ENCODE results near the gene PPP4R3A.
"Not testable (repeated sequence)": the region's sequence is repeated elsewhere in the genome, so short reads cannot be mapped to it uniquely, and the experiment has no call there.

The PPP4R3A gene

DNA sequence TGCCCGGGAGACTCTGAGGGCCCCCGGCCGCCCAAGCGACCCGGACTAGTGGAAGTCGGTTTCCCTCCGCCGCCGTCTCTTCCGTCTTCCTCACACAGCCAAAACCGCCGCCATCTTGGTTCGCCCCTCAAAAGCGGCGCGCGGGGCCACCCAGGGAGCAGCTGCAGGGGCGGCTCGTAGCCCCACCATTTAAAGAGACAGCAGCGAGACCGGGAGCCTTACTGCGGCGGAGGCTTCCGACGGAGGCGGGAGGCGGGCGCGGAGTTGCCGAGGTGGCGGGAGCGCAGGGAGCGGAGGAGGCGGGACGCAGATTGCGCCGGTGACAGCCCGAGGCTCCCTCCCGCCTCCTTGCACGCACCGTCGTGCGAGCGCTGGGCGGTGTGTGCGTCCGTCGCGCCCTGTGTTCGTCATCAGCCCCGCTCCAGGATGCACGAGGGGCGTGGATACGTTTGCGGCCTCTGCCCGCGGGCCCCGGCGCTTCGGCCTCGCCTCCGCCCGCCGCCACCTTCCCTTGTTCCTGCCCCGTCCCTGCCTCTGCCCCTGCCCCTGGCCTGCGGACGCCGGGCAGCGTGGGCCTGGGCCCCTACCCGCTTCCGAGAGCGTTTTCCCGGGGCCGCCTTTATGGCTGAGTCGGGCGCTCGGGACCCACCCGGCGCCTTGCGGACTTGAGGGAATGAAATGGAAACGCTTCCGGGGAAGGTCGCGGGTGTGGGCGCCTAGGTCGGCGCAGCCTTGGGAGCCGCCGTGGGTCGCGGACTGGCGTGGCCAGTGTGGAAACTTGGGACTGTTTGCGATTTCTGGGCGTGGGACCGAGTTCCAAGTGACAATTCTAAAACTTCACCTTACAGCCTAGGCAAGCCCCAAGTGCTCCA, at the start of gene PPP4R3A:
Gene PPP4R3A (minus strand): TSS at position 140 of the 872 bp plus-strand sequence. CDS start 663 bp downstream, outside the sequence.
- DNase-seq (ENCODE audit: low read depth): peak; percentile 92

DNA sequence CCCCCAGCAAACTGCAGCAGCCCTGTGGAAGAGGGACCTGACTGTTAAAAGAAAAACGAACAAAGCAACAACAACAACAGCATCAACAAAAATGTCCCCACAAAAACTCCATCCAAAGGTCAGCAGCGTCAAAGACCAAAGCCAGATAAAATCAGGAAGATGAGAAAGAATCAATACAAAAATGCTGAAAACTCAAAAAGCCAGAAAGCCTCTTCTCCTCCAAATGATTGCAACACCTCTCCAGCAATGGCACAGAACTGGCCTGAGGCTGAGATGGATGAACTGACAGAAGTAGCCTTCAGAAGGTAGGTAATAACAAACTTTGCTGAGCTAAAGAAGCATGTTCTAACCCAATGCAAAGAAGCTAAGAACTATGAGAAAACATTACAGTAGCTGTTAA, 45.4 kb upstream of the PPP4R3A start:
- DNase-seq (ENCODE audit: low read depth): no peak

- DNase-seq (ENCODE audit: low read depth): no peak
These were observed 44.6 kb upstream of the PPP4R3A start for GRCh38 chr14:91554535-91555332.

- DNase-seq (ENCODE audit: low read depth): no peak
These were observed 38.0 kb upstream of the PPP4R3A start for GRCh38 chr14:91548108-91548507.

GRCh38 chr14:91545946-91546716, 36.0 kb upstream of the PPP4R3A start:
- no peak for DNase-seq (ENCODE audit: low read depth)

GRCh38 chr14:91545204-91545603, 35.1 kb upstream of the PPP4R3A start:
- DNase-seq (ENCODE audit: low read depth): no peak

DNA sequence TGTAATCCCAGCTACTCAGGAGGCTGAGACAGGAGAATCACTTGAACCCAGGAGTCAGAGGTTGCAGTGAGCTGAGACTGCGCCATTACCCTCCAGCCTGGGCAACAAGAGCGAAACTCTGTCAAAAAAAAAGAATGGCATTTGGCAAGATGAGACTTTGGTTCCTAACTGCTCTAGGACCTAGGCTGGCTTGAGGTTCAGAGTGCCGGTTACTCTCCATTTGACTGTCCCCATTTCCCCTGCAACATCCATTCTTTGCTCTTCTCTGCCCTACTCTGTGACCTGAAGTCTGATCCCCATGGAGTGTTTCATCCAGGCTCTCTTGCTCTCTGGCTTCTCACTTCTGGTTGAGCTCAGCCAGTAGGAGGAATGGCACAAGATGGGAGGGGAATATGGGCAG, 26.2 kb upstream of the PPP4R3A start:
- no peak for DNase-seq (ENCODE audit: low read depth)

- not testable (repeated sequence) for DNase-seq (ENCODE audit: low read depth)
These were observed 23.9 kb upstream of the PPP4R3A start for GRCh38 chr14:91534059-91534458.

DNA sequence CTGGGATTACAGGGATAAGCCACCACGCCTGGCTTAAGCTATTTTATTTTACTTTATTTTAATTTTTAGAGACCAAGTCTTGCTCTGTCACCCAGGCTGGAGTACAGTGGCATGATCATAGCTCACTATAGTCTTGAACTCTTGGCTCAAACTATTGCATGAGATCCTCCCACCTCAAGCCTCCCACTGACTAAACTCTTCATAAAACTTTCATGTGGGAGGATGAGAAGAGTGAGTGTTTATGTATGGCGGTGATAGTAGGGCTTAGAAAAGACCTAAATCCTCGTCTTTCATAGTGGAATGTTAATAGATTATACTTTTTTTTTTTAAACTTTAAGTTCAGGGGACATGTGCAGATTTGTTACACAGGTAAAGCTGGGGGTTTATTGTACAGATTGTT, 23.5 kb upstream of the PPP4R3A start:
- no peak for DNase-seq (ENCODE audit: low read depth)

- no peak for DNase-seq (ENCODE audit: low read depth)
These were observed 13.9 kb upstream of the PPP4R3A start for GRCh38 chr14:91523972-91524371.

DNA sequence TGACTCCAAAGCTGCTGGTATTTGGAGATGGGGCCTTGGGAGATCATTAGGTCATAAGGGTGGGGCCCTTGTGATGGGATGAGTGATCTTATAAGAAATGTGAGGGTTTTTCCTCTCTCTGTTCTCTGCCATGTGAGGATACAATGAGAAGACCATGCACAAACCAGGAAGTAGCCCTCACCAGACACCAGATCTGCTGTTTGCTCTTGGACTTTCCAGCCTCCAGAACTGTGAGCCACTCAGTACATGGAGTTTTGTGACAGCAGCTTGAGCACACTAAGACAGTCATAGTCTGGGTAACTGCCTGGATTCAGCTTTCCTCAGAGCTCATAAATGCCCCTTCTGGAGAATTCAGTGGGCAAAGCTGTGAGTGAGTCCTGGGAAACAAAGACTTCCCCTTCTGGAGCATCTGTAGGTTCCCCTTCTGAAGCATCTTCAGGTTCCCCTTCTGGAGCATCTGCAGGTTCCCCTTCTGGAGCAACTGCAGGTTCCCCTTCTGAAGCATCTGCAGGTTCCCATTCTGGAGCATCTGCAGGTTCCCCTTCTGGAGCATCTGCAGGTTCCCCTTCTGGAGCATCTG, 11.0 kb upstream of the PPP4R3A start:
- DNase-seq (ENCODE audit: low read depth): no peak

GRCh38 chr14:91520138-91520537, 10.0 kb upstream of the PPP4R3A start:
- no peak for DNase-seq (ENCODE audit: low read depth)

GRCh38 chr14:91519239-91520036, 9.3 kb upstream of the PPP4R3A start:
- no peak for DNase-seq (ENCODE audit: low read depth)

DNA sequence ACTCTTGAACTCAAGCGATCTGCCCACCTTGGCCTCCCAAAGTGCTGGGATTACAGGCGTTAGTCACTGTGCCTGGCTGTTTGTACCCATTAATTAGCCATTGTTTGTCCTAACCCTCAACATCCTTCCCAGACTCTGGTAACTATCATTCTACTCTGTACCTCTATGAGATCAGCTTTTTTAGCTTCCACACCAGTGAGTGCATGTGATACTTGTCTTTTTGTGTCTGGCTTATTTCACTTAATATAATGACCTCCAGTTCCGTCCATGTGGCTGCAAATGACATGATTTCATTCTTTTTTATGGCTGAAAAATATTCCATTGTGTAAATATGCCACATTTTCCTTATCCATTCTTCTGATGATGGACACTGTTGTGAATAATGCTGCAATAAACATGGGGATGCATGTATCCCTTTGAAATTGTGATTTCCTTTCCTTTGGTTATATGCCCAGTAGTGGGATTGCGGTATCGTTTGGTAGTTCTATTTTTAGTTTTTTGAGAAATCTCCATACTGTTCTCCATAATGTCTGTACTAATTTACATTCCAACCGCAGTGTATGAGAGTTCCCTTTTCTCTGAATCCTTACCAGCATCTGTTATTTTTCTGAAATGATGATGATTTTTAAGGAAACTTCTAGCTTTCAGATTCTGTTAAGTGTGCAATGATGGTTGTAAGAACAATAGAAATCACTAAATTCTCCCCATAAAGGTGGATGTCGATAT, 6.7 kb upstream of the PPP4R3A start:
- DNase-seq (ENCODE audit: low read depth): no peak

GRCh38 chr14:91515979-91516378, 5.9 kb upstream of the PPP4R3A start:
- no peak for DNase-seq (ENCODE audit: low read depth)

DNA sequence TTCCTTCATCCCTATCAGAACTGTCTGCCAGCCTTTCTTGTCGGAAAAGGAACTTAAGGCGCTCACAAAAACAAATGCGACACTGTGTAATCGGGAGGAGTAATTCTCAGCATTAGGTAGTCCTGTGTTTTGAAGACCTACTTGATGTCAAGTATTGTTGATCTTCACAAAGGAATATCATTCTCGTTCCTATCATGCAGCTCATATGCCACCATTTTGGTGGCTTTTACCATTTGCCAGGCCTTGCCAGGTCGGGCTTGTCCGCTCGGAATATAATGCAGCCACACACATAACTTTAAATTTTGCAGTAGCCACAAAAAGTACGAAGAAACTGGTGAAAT, 903 bp upstream of the PPP4R3A start:
- DNase-seq (ENCODE audit: low read depth): no peak

DNA sequence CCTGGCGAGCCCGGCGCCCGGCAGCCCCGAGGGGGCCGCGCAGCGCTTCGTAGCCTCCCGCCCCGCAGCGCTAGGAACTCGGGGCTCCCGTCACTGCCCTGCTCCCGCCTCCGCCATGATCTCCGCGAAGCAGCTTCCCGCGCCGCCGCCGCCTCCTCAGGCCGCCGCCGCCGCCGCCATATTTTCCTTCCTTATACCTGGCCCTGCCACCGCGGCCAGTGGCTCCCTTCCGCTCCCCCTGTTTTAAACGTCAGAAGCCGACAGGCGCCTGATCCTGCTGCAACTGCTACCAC, 286 bp downstream of the PPP4R3A start:
- no peak for DNase-seq (ENCODE audit: low read depth)

- DNase-seq (ENCODE audit: low read depth): peak; percentile 28
These were observed 830 bp downstream of the PPP4R3A start for GRCh38 chr14:91509083-91509877.

GRCh38 chr14:91508105-91508504, 2.0 kb downstream of the PPP4R3A start:
- DNase-seq (ENCODE audit: low read depth): no peak

- DNase-seq (ENCODE audit: low read depth): no peak
These were observed 3.9 kb downstream of the PPP4R3A start for GRCh38 chr14:91506226-91506625.
